PC-9 (cell line): ENCODE measurements around the gene MED13L. TPM values are rescaled to one million over a fixed set of nuclear protein-coding genes. Genes with fewer than 3 reads are reported as not detected.

Source experiments
- BruUV-seq: library from RNA; stranded (reverse); fragments of 400-500 nt; replicated peaks from 2 replicates; lab custom pipeline; 2021; lab: Mats Ljungman, UMichigan
- CTCF ChIA-PET: fragments of 300-600 bp; sonication (Branson Sonifier 250); formaldehyde crosslinking; loops from one replicate; lab custom pipeline; 2022; ENCODE audit warnings: antibody characterized with exemption; lab: Charles Lee
- POLR2A ChIA-PET: fragments of 300-600 bp; sonication (Branson Sonifier 250); formaldehyde crosslinking; loops from one replicate; lab custom pipeline; 2022; ENCODE audit warnings: antibody characterized with exemption; ENCODE audit not compliant: unreplicated experiment; lab: Charles Lee
- DNase-seq, 2 experiments: peaks; one replicate each; pipeline versions ENCODE4 v3.0.0 to v3.0.0-alpha.2; 2015 to 2022; ENCODE audit warnings: mixed read lengths in 1 of 2
- H2AFZ ChIP-seq: fragments of 200-600 bp; sonication (generic); 2 replicates; pipeline ENCODE4 v1.8.1; 2017; ENCODE audit warnings: antibody characterized with exemption
- H3F3A ChIP-seq: fragments of 200-600 bp; sonication (generic); 2 replicates; pipeline ENCODE4 v1.8.1; 2017; ENCODE audit warnings: antibody characterized with exemption, mild to moderate bottlenecking, low read depth; ENCODE audit not compliant: insufficient read depth
- H3K27ac ChIP-seq: fragments of 200-600 bp; sonication (generic); 2 replicates; pipeline ENCODE4 v1.6.1; 2016; ENCODE audit warnings: mixed run types
- H3K27me3 ChIP-seq: fragments of 200-600 bp; sonication (generic); 2 replicates; pipeline ENCODE4 v1.6.1; 2016; ENCODE audit warnings: low read depth, mixed run types; ENCODE audit not compliant: insufficient read depth
- H3K36me3 ChIP-seq: fragments of 200-600 bp; sonication (generic); 2 replicates; pipeline ENCODE4 v1.6.1; 2016; ENCODE audit warnings: low read depth, mixed run types
- H3K4me1 ChIP-seq: fragments of 200-600 bp; sonication (generic); replicated peaks from 2 replicates; pipeline ENCODE4 v1.6.1; 2016; ENCODE audit warnings: mixed run types; ENCODE audit not compliant: insufficient read depth
- H3K4me2 ChIP-seq: fragments of 200-600 bp; sonication (generic); 2 replicates; pipeline ENCODE4 v1.6.1; 2017; ENCODE audit warnings: mixed run types
- H3K4me3 ChIP-seq: fragments of 200-600 bp; sonication (generic); 2 replicates; pipeline ENCODE4 v1.6.1; 2016; ENCODE audit warnings: mixed run types
- H3K79me2 ChIP-seq: fragments of 200-600 bp; sonication (generic); 2 replicates; pipeline ENCODE4 v1.6.1; 2017; ENCODE audit warnings: low read depth, mixed run types
- H3K9me2 ChIP-seq: fragments of 200-600 bp; sonication (generic); 2 replicates; pipeline ENCODE4 v1.8.1; 2017; ENCODE audit warnings: mild to moderate bottlenecking; ENCODE audit not compliant: insufficient read depth
- H3K9me3 ChIP-seq: fragments of 200-600 bp; sonication (generic); 2 replicates; pipeline ENCODE4 v1.8.1; 2016; ENCODE audit warnings: low read depth; ENCODE audit not compliant: insufficient read depth
- H4K20me1 ChIP-seq: fragments of 200-600 bp; sonication (generic); 2 replicates; pipeline ENCODE4 v1.8.1; 2017; ENCODE audit not compliant: insufficient read depth
- CTCF ChIP-seq: fragments of 200-600 bp; sonication (generic); conservative IDR thresholded peaks from 2 replicates; pipeline ENCODE4 v1.6.1; 2017; ENCODE audit warnings: mixed run types, antibody characterized with exemption, mild to moderate bottlenecking, moderate library complexity
- EZH2 ChIP-seq: fragments of 200-600 bp; sonication (generic); IDR thresholded peaks from 2 replicates; pipeline ENCODE4 v1.8.0; 2017; ENCODE audit warnings: antibody characterized with exemption, low read depth
- intact Hi-C: fragments of 100-400 bp; cut with micrococcal nuclease; formaldehyde crosslinking; loops from one replicate; pipeline ENCODE4 v1.10.0; 2022; ENCODE audit not compliant: unreplicated experiment
- total RNA-seq: library from RNA; stranded (reverse); gene quantifications from 2 replicates; pipeline ENCODE4 v1.2.3, GENCODE V29; 2021

MED13L gene
- total RNA-seq, 1 experiment from 2014 or later: 89.5 TPM

DNA sequence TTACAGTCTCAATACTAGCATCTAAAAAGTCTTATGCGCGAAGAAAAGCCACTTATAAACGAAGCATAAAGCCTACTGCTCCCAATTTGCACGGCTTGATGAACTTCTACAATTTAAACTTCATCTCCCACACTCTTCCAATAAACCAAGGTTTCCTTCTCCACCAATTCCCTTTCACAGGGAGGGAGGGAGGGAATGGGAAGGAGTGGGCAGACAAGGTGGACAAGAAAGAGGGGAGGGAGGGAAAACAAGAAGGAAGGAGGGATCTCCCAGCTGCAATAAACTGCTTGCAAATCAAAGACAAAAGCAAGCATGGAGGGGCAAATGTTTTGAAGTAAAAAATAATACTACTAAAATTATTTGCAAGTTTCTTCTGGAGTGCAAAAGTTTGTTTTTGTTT is 64.5 kb downstream of the MED13L start:
- no peak overlapping the region for H3K4me2 ChIP-seq
- POLR2A ChIA-PET: no interaction called here
- TF ChIP-seq EZH2 (no peak), CTCF (no peak)
- no peak for DNase-seq
- peaks cover 79% of the 10 kb centered on the region for H4K20me1 ChIP-seq
- H3K9me3 ChIP-seq: no peaks in the 10 kb centered on the region
- intact Hi-C loops: no loop called here
- no peaks in the 10 kb centered on the region for H3K36me3 ChIP-seq
- no peaks in the 10 kb centered on the region for H3K4me1 ChIP-seq
- H3F3A ChIP-seq: no peaks in the 10 kb centered on the region; the same call in 1 of the 2 replicates
- CTCF ChIA-PET: no interaction called here
- H2AFZ ChIP-seq: no peak overlapping the region
- no peak overlapping the region for H3K27ac ChIP-seq
- H3K79me2 ChIP-seq: peaks cover 95% of the 10 kb centered on the region
- no TSS peak for BruUV-seq
- no peak overlapping the region for H3K4me3 ChIP-seq
- H3K27me3 ChIP-seq: no peaks in the 10 kb centered on the region
- no peaks in the 10 kb centered on the region for H3K9me2 ChIP-seq

- Histone ChIP-seq H3K9me3 (no peaks in the 10 kb centered on the region), H3K36me3 (no peaks in the 10 kb centered on the region), H2AFZ (no peak overlapping the region), H3K9me2 (no peaks in the 10 kb centered on the region), H3K4me3 (no peak overlapping the region), H3K27me3 (no peaks in the 10 kb centered on the region), H3K27ac (no peak overlapping the region), H3K4me2 (no peak overlapping the region), H3K4me1 (no peaks in the 10 kb centered on the region), H3F3A (no peaks in the 10 kb centered on the region; the same call in 1 of the 2 replicates), H4K20me1 (peaks cover 78% of the 10 kb centered on the region), H3K79me2 (peaks cover 93% of the 10 kb centered on the region)
- intact Hi-C loops: no loop called here
- no peak for TF ChIP-seq EZH2
- no peak for TF ChIP-seq CTCF
- DNase-seq: no peak
- BruUV-seq: no TSS peak
- CTCF ChIA-PET: no interaction called here
- POLR2A ChIA-PET: no interaction called here
Measured at GRCh38 chr12:116210762-116211161, 66.7 kb downstream of the MED13L start.

DNA sequence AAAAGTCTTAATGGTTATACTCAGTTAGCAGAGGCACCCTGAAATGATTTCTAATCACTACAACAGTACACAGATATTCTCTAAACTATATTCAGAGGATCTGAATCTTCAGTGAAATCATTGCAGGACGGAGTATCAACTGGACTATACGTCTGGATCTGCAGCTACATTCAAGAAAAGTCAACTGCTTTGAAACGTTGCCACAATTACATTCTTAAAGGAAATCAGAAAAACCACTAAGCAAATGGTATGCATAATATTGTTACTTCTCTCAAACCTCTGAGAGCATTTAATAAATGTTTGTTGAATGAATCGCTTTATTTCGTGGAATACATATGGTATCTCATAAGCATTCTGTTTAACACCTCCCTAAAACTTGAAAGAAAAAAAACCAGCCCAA is 67.4 kb downstream of the MED13L start:
- intact Hi-C loops: no loop called here
- Histone ChIP-seq H2AFZ (no peak overlapping the region), H3K27ac (no peak overlapping the region), H3K36me3 (no peaks in the 10 kb centered on the region), H3K27me3 (no peaks in the 10 kb centered on the region), H3F3A (no peaks in the 10 kb centered on the region; the same call in 1 of the 2 replicates), H3K4me3 (no peak overlapping the region), H3K4me2 (no peak overlapping the region), H3K9me2 (no peaks in the 10 kb centered on the region), H3K9me3 (no peaks in the 10 kb centered on the region; the same call in 1 of the 2 replicates), H3K79me2 (peaks cover 92% of the 10 kb centered on the region), H3K4me1 (no peaks in the 10 kb centered on the region), H4K20me1 (peaks cover 76% of the 10 kb centered on the region)
- CTCF ChIA-PET: no interaction called here
- DNase-seq: no peak
- no TSS peak for BruUV-seq
- POLR2A ChIA-PET: no interaction called here
- TF ChIP-seq EZH2: no peak
- TF ChIP-seq CTCF: no peak
